HepG2 (cell line): Measurements from ENCODE around the gene SYNDIG1. TPM values are rescaled to one million over a fixed set of nuclear protein-coding genes. Genes with fewer than 3 reads are reported as not detected.

Experiments
- ATAC-seq: fragments of 200-7000 bp; cut with Tn5 transposase; 3 replicates; pipeline ENCODE4 v1.9.1; 2020; ENCODE audit warnings: mild to moderate bottlenecking, moderate library complexity
- BruUV-seq: library from RNA; stranded (reverse); fragments of 400-500 nt; replicated peaks from 2 replicates; lab custom pipeline; 2021; lab: Mats Ljungman, UMichigan
- CTCF ChIA-PET: fragments of 300-600 bp; formaldehyde crosslinking; extraction: SDS; loops from one replicate; lab custom pipeline; 2021; ENCODE audit warnings: low total read pairs, inconsistent platforms, low intra/inter-chr PET ratio; lab: Yijun Ruan, JAX
- POLR2A ChIA-PET: fragments of 350-600 bp; sonication (Branson Sonifier 250); formaldehyde crosslinking; loops from one replicate; lab custom pipeline; 2020; ENCODE audit warnings: antibody characterized with exemption, inconsistent platforms; lab: Yijun Ruan, JAX
- DNase-seq: peaks from one replicate; pipeline ENCODE4 v3.0.0-alpha.2; 2015; ENCODE audit warnings: low spot score
- FAIRE-seq: peaks from 3 replicates; lab custom pipeline; 2011; peaks lifted over from hg19 to GRCh38; lab: Jason Lieb, UNC
- H2AFZ ChIP-seq: one replicate; pipeline ENCODE4 v1.6.1; 2011; ENCODE audit warnings: low read length, inconsistent platforms
- H3K27ac ChIP-seq: fragments of 300-600 bp; 3 replicates; pipeline ENCODE4 v1.8.0; 2011; ENCODE audit warnings: mixed run types, mild to moderate bottlenecking, mixed read lengths, low read length, inconsistent platforms; ENCODE audit not compliant: insufficient read depth; ENCODE audit errors: extremely low read length
- H3K27me3 ChIP-seq, 2 experiments: fragments of 200-600 bp in 1 of 2; 2 replicates in 1 of 2; 3 replicates in 1 of 2; pipeline versions ENCODE4 v1.6.0 to v1.8.0; 2011; ENCODE audit warnings: low read length in 2 of 2, mild to moderate bottlenecking in 2 of 2, moderate library complexity in 2 of 2, inconsistent platforms in 1 of 2; ENCODE audit not compliant: insufficient read depth in 2 of 2, control insufficient read depth in 1 of 2
- H3K36me3 ChIP-seq, 2 experiments: fragments of 200-600 bp in 1 of 2; replicated peaks in 1 of 2; 2 replicates in 1 of 2; 3 replicates in 1 of 2; pipeline versions ENCODE4 v1.5.1 to v1.8.0; 2011; ENCODE audit warnings: low read length in 2 of 2, inconsistent platforms in 1 of 2; ENCODE audit not compliant: insufficient read depth in 2 of 2, control insufficient read depth in 1 of 2
- H3K4me1 ChIP-seq: 2 replicates; pipeline ENCODE4 v1.5.1; 2012; ENCODE audit warnings: low read length, inconsistent platforms; ENCODE audit not compliant: insufficient read depth
- H3K4me2 ChIP-seq: 2 replicates; pipeline ENCODE4 v1.6.0; 2011; ENCODE audit warnings: low read depth, low read length, inconsistent platforms
- H3K4me3 ChIP-seq, 3 experiments: fragments of 200-600 bp in 1 of 3; sonication (generic), shearing (Covaris generic) in 1 of 3; replicated peaks in 1 of 3; 2 replicates each; pipeline ENCODE4 v1.5.1; 2011 to 2016; ENCODE audit warnings: low read length in 3 of 3, inconsistent platforms in 2 of 3, low read depth in 2 of 3, mild to moderate bottlenecking in 2 of 3, control low read depth in 1 of 3, mixed read lengths in 1 of 3; ENCODE audit not compliant: insufficient read depth in 1 of 3
- H3K79me2 ChIP-seq: one replicate; pipeline ENCODE4 v1.6.1; 2011; ENCODE audit warnings: low read length, inconsistent platforms; ENCODE audit not compliant: insufficient read depth
- H3K9ac ChIP-seq: 2 replicates; pipeline ENCODE4 v1.6.0; 2011; ENCODE audit warnings: mild to moderate bottlenecking, low read depth, low read length, inconsistent platforms; ENCODE audit not compliant: insufficient read depth
- H3K9me3 ChIP-seq: 2 replicates; pipeline ENCODE4 v1.5.1; 2012; ENCODE audit warnings: mild to moderate bottlenecking, low read length
- H4K20me1 ChIP-seq: 2 replicates; pipeline ENCODE4 v1.6.0; 2011; ENCODE audit warnings: inconsistent platforms, mild to moderate bottlenecking, low read length, moderate library complexity; ENCODE audit not compliant: insufficient read depth
- CENPT ChIP-seq: sonication (generic); formaldehyde crosslinking; IDR thresholded peaks from 2 replicates; pipeline ENCODE4 v1.8.0; 2022; ENCODE audit warnings: low read depth, mild to moderate bottlenecking, moderate library complexity, missing genetic modification reagents
- DNMT3B ChIP-seq: conservative IDR thresholded peaks from 2 replicates; pipeline ENCODE4 v1.6.1; 2016; ENCODE audit warnings: missing biosample characterization, control low read depth
- JUND ChIP-seq: sonication (generic); formaldehyde crosslinking; IDR thresholded peaks from 2 replicates; pipeline ENCODE4 v1.8.0; 2022; ENCODE audit warnings: mild to moderate bottlenecking, missing genetic modification reagents
- MED13 ChIP-seq: sonication (generic); formaldehyde crosslinking; IDR thresholded peaks from 2 replicates; pipeline ENCODE4 v1.5.0; 2020; ENCODE audit warnings: missing genetic modification reagents
- PAF1 ChIP-seq: IDR thresholded peaks from 2 replicates; pipeline ENCODE4 v1.6.1; 2016; ENCODE audit warnings: missing genetic modification reagents, missing compliant biosample characterization
- WGBS: methylation state at CpG from one replicate; pipeline ENCODE4 v1.1.6; 2017; ENCODE audit warnings: low lambda C conversion rate; 5-methylcytosine and 5-hydroxymethylcytosine counted together
- in situ Hi-C: cut with HindIII; loops from 2 replicates; pipeline ENCODE4 v1.10.0; 2017; ENCODE audit warnings: low pct_unique_long_range_greater_than_20kb; ENCODE audit not compliant: extremely low pct_ligation_motif_present
- intact Hi-C: fragments of 100-400 bp; cut with micrococcal nuclease; formaldehyde crosslinking; loops from one replicate; pipeline ENCODE4 v1.10.0; 2022; ENCODE audit not compliant: unreplicated experiment
- polyA plus RNA-seq, 8 experiments: library from polyadenylated mRNA; depleted of rRNA in 3 of 8; stranded (reverse) in 7 of 8; unstranded in 1 of 8; fragments of >200 nt; fragmentation: Illumina TruSeq in 4 of 8; extraction: Trizol in 4 of 8; gene quantifications; 2 replicates each; pipeline versions ENCODE4 v1.2.1 to v1.2.3, GENCODE V29; 2011 to 2016; ENCODE audit warnings: low read depth in 4 of 8, missing spikeins in 1 of 8, mixed read lengths in 1 of 8; ENCODE audit not compliant: insufficient read depth in 1 of 8
- total RNA-seq, 5 experiments: library from RNA; depleted of rRNA; stranded (reverse); fragments of >200 nt; fragmentation: Illumina TruSeq; extraction: Trizol; gene quantifications; 2 replicates each; pipeline ENCODE4 v1.2.3, GENCODE V29; 2016; ENCODE audit warnings: low read depth in 1 of 5
- TF ChIP-seq, protein P1 (sequence below): sonication (generic); formaldehyde crosslinking; IDR thresholded peaks from 2 replicates; pipeline ENCODE4 v1.5.1; 2020; ENCODE audit warnings: mild to moderate bottlenecking, missing genetic modification reagents, borderline replicate concordance
- TF ChIP-seq, protein P2 (sequence below): sonication (generic); formaldehyde crosslinking; IDR thresholded peaks from 2 replicates; pipeline ENCODE4 v1.5.0; 2020; ENCODE audit warnings: mild to moderate bottlenecking, missing genetic modification reagents, borderline replicate concordance
- TF ChIP-seq, protein P3 (sequence below): sonication (generic); formaldehyde crosslinking; IDR thresholded peaks from 2 replicates; pipeline ENCODE4 v1.4.0; 2020; ENCODE audit warnings: mild to moderate bottlenecking, missing genetic modification reagents

SYNDIG1 gene
- total and polyA plus RNA-seq, 2 of the 13 experiments (the other 11 are each of a cell fraction or from before 2014, with no cell fraction given): not detected

DNA sequence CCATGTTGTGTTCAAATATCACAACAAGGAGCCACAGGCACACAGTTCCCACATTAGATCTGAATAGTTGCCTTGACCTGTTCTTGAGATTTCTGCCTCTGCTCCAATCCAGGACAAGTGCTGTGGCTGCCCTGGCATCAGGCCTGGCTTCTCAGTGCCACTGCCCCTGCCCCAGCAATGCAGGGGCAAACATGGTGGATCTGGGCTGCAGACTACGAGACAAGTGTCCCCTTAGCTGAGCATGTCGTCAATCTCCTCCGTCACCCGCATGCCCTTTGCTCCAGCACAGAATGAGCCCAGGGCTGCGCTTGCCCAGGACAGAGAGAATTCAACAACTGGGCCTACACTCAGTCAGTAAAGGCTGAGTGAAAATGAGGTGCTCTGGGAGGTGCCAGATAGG, 201.6 kb downstream of the SYNDIG1 start:
- no peak for ATAC-seq
- peaks cover 5 to 18% of the 10 kb centered on the region in 2 experiments; a peak in 2 of 5 replicates for H3K27me3 ChIP-seq
- H2AFZ ChIP-seq: no peak overlapping the region
- no peak for TF ChIP-seq JUND
- BruUV-seq: no TSS peak
- no peaks in the 10 kb centered on the region for H3K79me2 ChIP-seq
- no peak overlapping the region for H3K4me3 ChIP-seq
- intact Hi-C loops: no loop called here
- no peak overlapping the region for H3K9ac ChIP-seq
- no peaks in the 10 kb centered on the region for H4K20me1 ChIP-seq
- H3K27ac ChIP-seq: no peak overlapping the region
- ChIA-PET CTCF (no interaction called here), POLR2A (no interaction called here)
- in situ Hi-C loops: no loop called here
- H3K4me2 ChIP-seq: no peak overlapping the region
- no peaks in the 10 kb centered on the region for H3K36me3 ChIP-seq
- FAIRE-seq: no peak
- WGBS: 29% methylated on average over 5 of the region's 5 CpGs
- no peaks in the 10 kb centered on the region for H3K9me3 ChIP-seq
- DNase-seq: no peak
- no peaks in the 10 kb centered on the region for H3K4me1 ChIP-seq

DNA sequence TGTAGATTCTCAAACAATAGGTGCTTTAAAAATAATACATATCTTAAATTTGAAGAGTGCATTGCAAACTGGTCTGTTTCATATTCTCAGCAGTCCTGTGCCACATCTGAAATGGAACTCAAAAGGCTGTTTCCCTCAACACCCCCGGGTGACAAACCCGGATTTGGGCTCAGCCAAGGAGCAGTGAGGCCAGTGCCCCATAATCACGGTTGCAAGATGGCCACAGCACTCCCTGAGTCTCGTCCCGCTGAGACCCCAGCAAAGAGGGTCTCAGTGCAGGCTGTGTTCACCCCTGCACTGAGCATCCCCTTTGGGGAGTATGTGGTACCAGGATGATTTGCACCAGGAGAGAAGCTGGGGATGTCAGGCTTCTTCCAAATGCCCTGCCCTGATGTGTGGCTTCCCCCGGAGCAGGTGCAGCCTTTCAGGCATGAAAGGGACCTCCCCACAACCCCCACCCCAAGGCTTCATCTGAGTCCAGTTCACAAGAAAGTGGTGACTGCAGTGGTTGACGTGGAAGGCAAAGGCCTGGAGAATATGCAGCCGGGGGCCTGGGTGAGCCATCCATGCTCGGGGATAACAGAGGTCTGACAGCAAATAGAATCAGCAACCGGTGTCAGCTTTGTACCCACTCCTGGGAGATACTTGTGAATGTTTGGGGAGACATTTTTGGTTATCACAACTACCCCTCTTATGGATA, 202.9 kb downstream of the SYNDIG1 start:
- no peaks in the 10 kb centered on the region for H4K20me1 ChIP-seq
- no peaks in the 10 kb centered on the region for H3K36me3 ChIP-seq
- FAIRE-seq (no peak), ATAC-seq (no peak), DNase-seq (no peak)
- H3K27ac ChIP-seq: no peak overlapping the region
- no peak overlapping the region for H3K9ac ChIP-seq
- no peaks in the 10 kb centered on the region for H3K79me2 ChIP-seq
- in situ Hi-C loops: no loop called here
- H3K4me2 ChIP-seq: no peak overlapping the region
- H3K27me3 ChIP-seq: peaks cover 7 to 24% of the 10 kb centered on the region in 2 experiments; a peak in 2 of 5 replicates
- intact Hi-C loops: no loop called here
- H3K4me3 ChIP-seq: no peak overlapping the region
- 8% methylated on average over 10 of the region's 10 CpGs for WGBS
- H3K9me3 ChIP-seq: no peaks in the 10 kb centered on the region
- BruUV-seq: no TSS peak
- ChIA-PET CTCF (no interaction called here), POLR2A (no interaction called here)
- H3K4me1 ChIP-seq: no peaks in the 10 kb centered on the region
- no peak overlapping the region for H2AFZ ChIP-seq
- no peak for TF ChIP-seq PAF1
- no peak for TF ChIP-seq DNMT3B (CRISPR knock-in tag)
- TF ChIP-seq, protein P1, sequence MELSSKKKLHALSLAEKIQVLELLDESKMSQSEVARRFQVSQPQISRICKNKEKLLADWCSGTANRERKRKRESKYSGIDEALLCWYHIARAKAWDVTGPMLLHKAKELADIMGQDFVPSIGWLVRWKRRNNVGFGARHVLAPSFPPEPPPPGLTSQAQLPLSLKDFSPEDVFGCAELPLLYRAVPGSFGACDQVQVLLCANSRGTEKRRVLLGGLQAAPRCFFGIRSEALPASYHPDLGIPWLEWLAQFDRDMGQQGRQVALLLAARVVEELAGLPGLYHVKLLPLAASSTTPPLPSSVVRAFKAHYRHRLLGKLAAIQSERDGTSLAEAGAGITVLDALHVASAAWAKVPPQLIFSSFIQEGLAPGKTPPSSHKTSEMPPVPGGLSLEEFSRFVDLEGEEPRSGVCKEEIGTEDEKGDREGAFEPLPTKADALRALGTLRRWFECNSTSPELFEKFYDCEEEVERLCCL (CRISPR knock-in tag): no peak
- TF ChIP-seq MED13 (CRISPR knock-in tag): no peak
- TF ChIP-seq, protein P2, sequence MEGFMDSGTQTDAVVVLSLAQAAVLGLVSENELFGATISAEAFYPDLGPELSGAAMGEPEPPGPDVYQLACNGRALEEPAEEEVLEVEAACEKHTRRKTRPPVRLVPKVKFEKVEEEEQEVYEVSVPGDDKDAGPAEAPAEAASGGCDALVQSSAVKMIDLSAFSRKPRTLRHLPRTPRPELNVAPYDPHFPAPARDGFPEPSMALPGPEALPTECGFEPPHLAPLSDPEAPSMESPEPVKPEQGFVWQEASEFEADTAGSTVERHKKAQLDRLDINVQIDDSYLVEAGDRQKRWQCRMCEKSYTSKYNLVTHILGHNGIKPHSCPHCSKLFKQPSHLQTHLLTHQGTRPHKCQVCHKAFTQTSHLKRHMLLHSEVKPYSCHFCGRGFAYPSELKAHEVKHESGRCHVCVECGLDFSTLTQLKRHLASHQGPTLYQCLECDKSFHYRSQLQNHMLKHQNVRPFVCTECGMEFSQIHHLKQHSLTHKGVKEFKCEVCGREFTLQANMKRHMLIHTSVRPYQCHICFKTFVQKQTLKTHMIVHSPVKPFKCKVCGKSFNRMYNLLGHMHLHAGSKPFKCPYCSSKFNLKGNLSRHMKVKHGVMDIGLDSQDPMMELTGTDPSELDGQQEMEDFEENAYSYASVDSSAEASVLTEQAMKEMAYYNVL (CRISPR knock-in tag): no peak
- TF ChIP-seq CENPT (CRISPR knock-in tag): no peak
- TF ChIP-seq, protein P3, sequence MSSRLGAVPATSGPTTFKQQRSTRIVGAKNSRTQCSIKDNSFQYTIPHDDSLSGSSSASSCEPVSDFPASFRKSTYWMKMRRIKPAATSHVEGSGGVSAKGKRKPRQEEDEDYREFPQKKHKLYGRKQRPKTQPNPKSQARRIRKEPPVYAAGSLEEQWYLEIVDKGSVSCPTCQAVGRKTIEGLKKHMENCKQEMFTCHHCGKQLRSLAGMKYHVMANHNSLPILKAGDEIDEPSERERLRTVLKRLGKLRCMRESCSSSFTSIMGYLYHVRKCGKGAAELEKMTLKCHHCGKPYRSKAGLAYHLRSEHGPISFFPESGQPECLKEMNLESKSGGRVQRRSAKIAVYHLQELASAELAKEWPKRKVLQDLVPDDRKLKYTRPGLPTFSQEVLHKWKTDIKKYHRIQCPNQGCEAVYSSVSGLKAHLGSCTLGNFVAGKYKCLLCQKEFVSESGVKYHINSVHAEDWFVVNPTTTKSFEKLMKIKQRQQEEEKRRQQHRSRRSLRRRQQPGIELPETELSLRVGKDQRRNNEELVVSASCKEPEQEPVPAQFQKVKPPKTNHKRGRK: no peak
